Dedifferentiated amniotic fluid mesenchymal stem cell (primary cell): ENCODE measurements around the gene ACTBL2.
A peak's percentile ranks its signal among the peaks of the same experiment; 100 is the strongest.
"Not testable (repeated sequence)": the region's sequence is repeated elsewhere in the genome, so short reads cannot be mapped to it uniquely, and the experiment has no call there.

Source experiments
- DNase-seq: peaks from one replicate; pipeline ENCODE4 v3.0.0-alpha.2; 2016; ENCODE audit errors: extremely low spot score

The ACTBL2 gene

GRCh38 chr5:57494104-57495098 lies 11.8 kb upstream of the ACTBL2 start:
- peak; percentile 99 for DNase-seq

- DNase-seq, result no peak
These were observed 10.4 kb upstream of the ACTBL2 start for GRCh38 chr5:57493034-57493433.

- no peak for DNase-seq
These were observed 10.0 kb upstream of the ACTBL2 start for GRCh38 chr5:57492632-57493031.

GRCh38 chr5:57491369-57491965 lies 8.9 kb upstream of the ACTBL2 start:
- DNase-seq, result no peak

- no peak for DNase-seq
These were observed 5.8 kb upstream of the ACTBL2 start for GRCh38 chr5:57488215-57488955.

- DNase-seq, result no peak
These were observed 3.5 kb upstream of the ACTBL2 start for GRCh38 chr5:57486027-57486602.

- DNase-seq, result no peak
These were observed 3.8 kb downstream of the ACTBL2 start for GRCh38 chr5:57478826-57479225.

- peak; percentile 16 for DNase-seq
These were observed 6.0 kb downstream of the ACTBL2 start for GRCh38 chr5:57476601-57477056.

- no peak for DNase-seq
These were observed 12.3 kb downstream of the ACTBL2 start for GRCh38 chr5:57470339-57470738.

- DNase-seq, result peak; percentile 80
These were observed 14.0 kb downstream of the ACTBL2 start for GRCh38 chr5:57468481-57469163.

- DNase-seq, result no peak
These were observed 16.1 kb downstream of the ACTBL2 start for GRCh38 chr5:57466544-57466943.

- not testable (repeated sequence) for DNase-seq
These were observed 22.6 kb downstream of the ACTBL2 start for GRCh38 chr5:57460056-57460455.

GRCh38 chr5:57458443-57458842 lies 24.2 kb downstream of the ACTBL2 start:
- no peak for DNase-seq

GRCh38 chr5:57456531-57457135 lies 26.0 kb downstream of the ACTBL2 start:
- no peak for DNase-seq

GRCh38 chr5:57455511-57456455 lies 26.8 kb downstream of the ACTBL2 start:
- no peak for DNase-seq

- peak; percentile 55 for DNase-seq
These were observed 27.7 kb downstream of the ACTBL2 start for GRCh38 chr5:57454896-57455295.

GRCh38 chr5:57453728-57454127 lies 28.9 kb downstream of the ACTBL2 start:
- DNase-seq, result no peak

- DNase-seq, result no peak
These were observed 29.7 kb downstream of the ACTBL2 start for GRCh38 chr5:57452885-57453284.

- DNase-seq, result peak; percentile 50
These were observed 31.4 kb downstream of the ACTBL2 start for GRCh38 chr5:57450991-57451876.
